LNCAP (cell line): ENCODE results near the gene SCYL1.

Source experiments
- CTCF ChIP-seq: fragments of 450-650 bp; IDR thresholded peaks from 2 replicates; pipeline ENCODE4 v1.5.1; 2017; ENCODE audit warnings: mild to moderate bottlenecking

The SCYL1 gene

GRCh38 chr11:65528819-65529350 lies 4.0 kb downstream of the SCYL1 start:
- no peak for TF ChIP-seq CTCF

GRCh38 chr11:65529475-65530156 lies 4.7 kb downstream of the SCYL1 start:
- TF ChIP-seq CTCF = no peak

- TF ChIP-seq CTCF = peak; percentile 30; the same call in 1 of the 2 replicates
These were observed 5.2 kb downstream of the SCYL1 start for GRCh38 chr11:65530157-65530496.

GRCh38 chr11:65532388-65533064 lies 7.6 kb downstream of the SCYL1 start:
- TF ChIP-seq CTCF = no peak

GRCh38 chr11:65535102-65535501 lies 10.2 kb downstream of the SCYL1 start:
- no peak for TF ChIP-seq CTCF

GRCh38 chr11:65536412-65537295 lies 11.8 kb downstream of the SCYL1 start:
- no peak for TF ChIP-seq CTCF

GRCh38 chr11:65537296-65537597 lies 12.4 kb downstream of the SCYL1 start:
- no peak for TF ChIP-seq CTCF
